ENCODE data around the gene WASF2.

- TF ChIP-seq SPI1 (IDR thresholded peaks at IDR 0.05; ENCODE audit: low read depth, low read length), result no peak
- TF ChIP-seq POLR2A (IDR thresholded peaks at IDR 0.05; ENCODE audit: low read depth, low read length), result no peak; the same call in 1 of the 2 replicates
Measured at GRCh38 chr1:27400082-27400962, 89.6 kb downstream of the WASF2 start.

Measured in GM12891 (cell line).